Measurements from ENCODE around the gene PCED1B.

Gene PCED1B

GRCh38 chr12:47238669-47239114 is 159.3 kb downstream of the PCED1B start:
- no peak for DNase-seq

- no peak for DNase-seq
Observed at GRCh38 chr12:47242426-47242825, 163.0 kb downstream of the PCED1B start.

GRCh38 chr12:47244835-47245234 is 165.4 kb downstream of the PCED1B start:
- no peak for DNase-seq

GRCh38 chr12:47245623-47246022 is 166.2 kb downstream of the PCED1B start:
- no peak for DNase-seq

GRCh38 chr12:47247418-47247817 is 168.0 kb downstream of the PCED1B start:
- no peak for DNase-seq

GRCh38 chr12:47249082-47249481 is 169.7 kb downstream of the PCED1B start:
- DNase-seq: peak; percentile 66

GRCh38 chr12:47249719-47250357 is 170.4 kb downstream of the PCED1B start:
- peak; percentile 90 for DNase-seq

GRCh38 chr12:47251919-47252318 is 172.5 kb downstream of the PCED1B start:
- DNase-seq: no peak

- DNase-seq: no peak
Observed at GRCh38 chr12:47264951-47265350, 185.5 kb downstream of the PCED1B start.

GRCh38 chr12:47265391-47265790 is 186.0 kb downstream of the PCED1B start:
- DNase-seq: no peak

- no peak for DNase-seq
Observed at GRCh38 chr12:47267571-47267970, 188.2 kb downstream of the PCED1B start.

GRCh38 chr12:47268501-47269454 is 189.4 kb downstream of the PCED1B start:
- no peak for DNase-seq

GRCh38 chr12:47269916-47270315 is 190.5 kb downstream of the PCED1B start:
- DNase-seq: no peak

GRCh38 chr12:47270782-47271664 is 191.6 kb downstream of the PCED1B start:
- peak; percentile 43 for DNase-seq

GRCh38 chr12:47271800-47272239 is 192.4 kb downstream of the PCED1B start:
- no peak for DNase-seq

GRCh38 chr12:47272412-47273190 is 193.2 kb downstream of the PCED1B start:
- peak; percentile 89 for DNase-seq

GRCh38 chr12:47273191-47273626 is 193.8 kb downstream of the PCED1B start:
- peak; percentile 58 for DNase-seq

- no peak for DNase-seq
Observed at GRCh38 chr12:47274760-47275159, 195.3 kb downstream of the PCED1B start.

- DNase-seq: no peak
Observed at GRCh38 chr12:47276253-47276620, 196.8 kb downstream of the PCED1B start.

- peak; percentile 90 for DNase-seq
Observed at GRCh38 chr12:47276621-47277309, 197.3 kb downstream of the PCED1B start.

GRCh38 chr12:47277972-47278448 is 198.6 kb downstream of the PCED1B start:
- DNase-seq: peak; percentile 76

Measured in OCI-M1 (cell line).